HG03108 (cell line): Measurements from ENCODE around the gene SKI.
"Not testable (repeated sequence)": the region's sequence is repeated elsewhere in the genome, so short reads cannot be mapped to it uniquely, and the experiment has no call there.

Experiments
- ATAC-seq: cut with Tn5 transposase; IDR thresholded peaks from one replicate; pipeline ENCODE4 v1.9.1; 2021; ENCODE audit warnings: moderate library complexity; ENCODE audit not compliant: unreplicated experiment

Gene SKI

DNA sequence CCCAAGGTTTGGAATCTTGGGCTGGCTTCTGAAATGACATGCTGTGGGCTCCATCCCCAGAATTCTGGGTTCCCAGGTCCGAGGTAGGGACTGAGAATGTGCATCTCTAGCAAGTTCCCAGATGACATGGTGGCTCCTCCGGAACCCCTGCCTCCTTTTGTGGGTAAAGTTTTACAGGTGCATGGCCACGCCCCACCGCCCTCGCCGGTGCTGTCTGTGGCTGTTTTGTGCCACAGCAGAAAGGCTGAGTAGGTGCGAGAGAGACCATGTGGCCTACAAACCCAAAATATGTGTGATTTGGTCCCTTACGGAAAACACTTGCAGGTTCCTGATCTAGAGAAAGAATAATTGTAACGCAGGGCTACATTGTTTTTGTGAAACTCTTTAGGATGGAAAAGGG lies 30.9 kb downstream of the SKI start:
- no peak for ATAC-seq

DNA sequence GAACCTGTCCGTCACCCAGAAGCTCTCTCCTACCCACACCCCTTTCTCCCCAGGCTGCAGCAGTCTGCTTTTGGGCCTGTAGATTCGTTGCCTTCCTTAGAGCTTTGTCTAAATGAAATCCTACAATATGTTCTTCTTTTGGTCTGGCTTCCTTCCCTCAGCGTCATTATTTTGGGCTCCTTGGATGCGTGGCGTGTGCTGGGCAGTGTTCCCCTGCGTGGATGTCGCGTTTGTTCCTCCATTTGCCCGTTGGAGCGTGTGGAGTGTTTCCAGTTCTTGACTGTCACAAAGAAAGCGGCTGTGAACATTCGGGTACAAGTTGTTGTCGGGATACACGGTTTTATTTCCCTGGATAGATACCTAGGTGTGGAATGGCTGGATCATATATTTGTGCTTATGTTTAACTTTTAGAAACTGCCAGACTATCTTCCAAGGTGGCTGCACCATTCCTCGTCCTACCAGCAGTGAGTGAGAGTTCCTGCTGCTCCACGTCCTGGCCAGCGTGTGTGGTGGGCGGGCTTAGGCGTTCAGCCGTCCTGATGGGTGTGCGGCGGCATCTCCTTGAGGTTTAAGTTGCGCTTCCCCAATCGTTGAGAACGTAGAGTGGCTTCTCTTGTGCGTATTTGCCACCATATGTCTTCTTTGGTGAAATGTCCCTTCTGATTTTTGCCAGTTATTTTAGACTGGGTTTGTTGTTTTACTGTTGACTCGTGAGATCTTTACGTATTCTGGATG lies 31.7 kb downstream of the SKI start:
- ATAC-seq: no peak

DNA sequence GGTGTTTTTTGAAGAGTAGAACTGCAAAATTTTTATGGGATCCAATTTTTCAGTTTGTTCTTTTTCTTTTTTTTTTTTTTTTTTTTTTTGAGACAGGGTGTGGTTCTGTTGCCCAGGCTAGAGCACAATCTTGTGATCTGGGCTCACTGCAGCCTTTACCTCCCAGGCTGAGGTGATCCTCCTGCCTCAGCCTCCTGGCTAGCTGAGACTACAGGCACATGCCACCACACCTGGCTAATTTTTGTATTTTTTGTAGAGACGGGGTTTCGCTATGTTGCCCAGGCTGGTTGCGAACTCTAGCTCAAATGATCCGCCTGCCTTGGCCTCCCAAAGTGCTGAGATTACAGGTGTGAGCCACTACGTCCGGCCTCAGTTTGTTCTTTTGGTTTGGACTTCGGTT lies 32.4 kb downstream of the SKI start:
- not testable (repeated sequence) for ATAC-seq

DNA sequence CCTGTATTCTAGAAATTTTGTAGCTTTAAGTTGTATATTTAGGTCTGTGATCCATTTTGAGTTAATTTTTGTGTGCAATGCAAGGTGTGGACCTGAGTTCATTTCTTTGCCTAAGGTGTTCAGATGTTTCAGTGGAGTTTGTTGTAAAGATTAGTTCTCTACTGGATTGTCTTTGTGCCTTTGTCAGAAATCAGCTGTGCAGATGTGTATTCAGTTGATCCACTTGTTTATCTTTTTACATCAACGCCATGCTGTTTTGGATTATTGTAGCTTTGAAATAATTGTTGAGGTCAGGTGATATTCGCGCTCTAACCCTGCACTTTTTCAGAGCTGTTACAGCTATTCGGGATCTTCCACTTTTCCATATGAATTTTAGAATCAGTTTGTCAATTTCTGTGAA lies 32.8 kb downstream of the SKI start:
- ATAC-seq: no peak

DNA sequence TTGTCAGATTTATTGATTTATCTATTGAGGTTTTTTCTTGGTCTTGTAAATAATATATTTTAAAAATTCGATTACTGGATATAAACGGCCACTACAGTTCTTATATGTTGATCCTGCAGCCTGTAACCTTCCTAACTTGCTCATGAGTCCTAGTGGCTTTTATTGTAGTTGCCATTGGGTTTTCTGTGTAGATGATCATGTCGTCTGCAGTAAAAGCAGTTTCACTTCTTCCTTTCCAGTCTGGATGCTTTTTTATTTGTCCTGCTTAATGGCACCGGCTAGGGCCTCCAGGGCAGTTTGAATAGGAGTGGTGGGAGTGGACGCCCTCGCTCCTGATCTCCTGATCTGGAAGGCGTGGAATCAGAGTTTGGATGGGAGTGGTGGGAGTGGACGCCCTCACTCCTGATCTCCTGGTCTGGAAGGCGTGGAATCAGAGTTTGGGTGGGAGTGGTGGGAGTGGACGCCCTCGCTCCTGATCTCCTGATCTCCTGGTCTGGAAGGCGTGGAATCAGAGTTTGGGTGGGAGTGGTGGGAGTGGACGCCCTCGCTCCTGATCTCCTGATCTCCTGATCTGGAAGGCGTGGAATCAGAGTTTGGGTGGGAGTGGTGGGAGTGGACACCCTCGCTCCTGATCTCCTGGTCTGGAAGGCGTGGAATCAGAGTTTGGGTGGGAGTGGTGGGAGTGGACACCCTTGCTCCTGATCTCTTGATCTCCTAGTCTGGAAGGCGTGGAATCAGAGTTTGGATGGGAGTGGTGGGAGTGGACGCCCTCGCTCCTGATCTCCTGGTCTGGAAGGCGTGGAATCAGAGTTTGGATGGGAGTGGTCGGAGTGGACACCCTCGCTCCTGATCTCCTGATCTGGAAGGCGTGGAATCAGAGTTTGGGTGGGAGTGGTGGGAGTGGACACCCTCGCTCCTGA lies 33.6 kb downstream of the SKI start:
- not testable (repeated sequence) for ATAC-seq

DNA sequence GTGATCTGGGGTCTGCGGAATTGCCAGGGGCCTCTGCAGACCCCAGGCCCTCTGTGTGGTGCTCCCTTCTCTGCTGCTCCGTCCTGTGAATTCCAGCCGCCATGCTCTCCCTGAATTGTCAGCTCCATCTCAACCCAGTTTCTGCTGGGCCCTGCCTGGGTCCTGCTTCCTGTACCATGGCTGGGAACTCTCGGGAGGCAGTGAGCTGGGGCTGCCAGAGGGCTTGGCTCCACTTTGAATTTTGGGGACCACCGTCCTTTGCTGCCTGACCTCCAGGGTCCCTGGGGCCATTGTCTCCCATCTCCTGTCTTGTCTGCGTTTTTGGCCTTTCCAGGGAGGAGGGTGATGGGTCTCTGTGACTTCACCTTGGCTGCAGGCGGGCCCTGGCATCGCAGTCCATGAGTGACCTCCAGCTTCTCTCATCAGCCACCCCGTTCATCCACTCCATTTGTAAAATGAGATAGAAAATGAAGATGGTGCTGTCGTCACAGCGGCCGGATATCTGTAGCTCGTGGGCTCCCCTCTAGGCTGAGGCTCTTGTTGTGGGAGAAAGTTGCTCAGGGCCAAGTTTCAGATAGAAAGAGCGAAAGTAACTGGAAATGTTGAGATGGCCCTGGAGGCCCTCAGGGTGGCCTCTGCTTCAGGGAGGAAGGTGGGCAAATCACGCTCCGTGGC lies 38.3 kb downstream of the SKI start:
- no peak for ATAC-seq

DNA sequence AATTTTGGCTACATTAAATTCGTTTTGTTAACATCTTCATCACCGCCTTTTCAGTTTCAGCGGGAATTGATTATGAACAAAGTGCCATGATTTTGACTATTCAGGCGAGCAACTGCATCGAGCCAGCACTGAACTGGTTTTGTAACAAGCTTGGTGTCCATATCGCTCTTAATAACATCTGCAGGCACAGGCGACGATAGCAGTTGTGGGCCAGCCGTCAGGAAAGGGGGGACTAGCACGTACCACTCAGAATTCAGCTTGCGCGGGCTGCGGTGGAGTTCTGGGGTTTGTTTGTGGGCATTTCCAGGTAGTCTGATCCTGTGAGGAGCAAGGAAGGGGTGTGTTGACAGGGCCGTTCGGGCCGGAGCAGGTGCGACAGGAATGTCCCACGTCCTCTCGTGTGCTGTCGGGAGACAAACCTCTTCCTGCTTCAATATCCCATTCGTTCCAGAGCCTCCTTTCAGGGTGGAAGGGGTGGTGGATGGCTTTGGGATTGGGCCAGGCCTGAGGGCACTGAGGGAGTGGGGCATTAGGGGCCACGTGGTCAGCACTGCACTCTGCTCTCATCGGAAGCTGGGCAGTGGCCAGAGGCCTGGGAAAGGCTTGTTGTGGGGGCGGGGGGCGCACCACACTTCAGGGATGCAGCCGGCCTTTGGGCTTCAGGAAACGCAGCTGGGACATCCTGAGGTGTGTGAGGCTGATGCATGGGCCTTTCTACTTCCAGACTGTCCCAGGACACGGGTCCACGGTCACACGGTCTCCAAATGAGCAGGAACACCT lies 39.1 kb downstream of the SKI start:
- no peak for ATAC-seq

DNA sequence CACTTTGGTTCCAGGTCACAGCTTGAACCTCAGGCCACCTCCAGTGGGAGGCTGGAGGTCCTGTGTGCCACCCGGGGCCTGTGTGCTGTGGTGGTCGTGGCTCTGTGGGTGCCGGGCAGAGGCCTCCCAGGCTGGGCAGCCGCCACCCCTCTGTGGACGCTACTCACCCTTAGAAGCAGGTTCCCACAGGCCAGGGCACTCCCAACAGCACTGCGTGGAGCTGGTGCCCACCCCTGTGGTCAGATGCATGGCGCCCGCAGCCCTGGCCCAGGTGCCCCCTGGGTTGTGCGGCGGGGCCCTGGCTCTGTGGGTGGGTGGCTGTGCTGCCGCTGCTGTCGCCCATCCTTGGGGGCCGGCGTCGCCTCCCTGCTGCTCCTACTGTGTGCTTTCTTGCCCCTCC lies 39.7 kb downstream of the SKI start:
- no peak for ATAC-seq

DNA sequence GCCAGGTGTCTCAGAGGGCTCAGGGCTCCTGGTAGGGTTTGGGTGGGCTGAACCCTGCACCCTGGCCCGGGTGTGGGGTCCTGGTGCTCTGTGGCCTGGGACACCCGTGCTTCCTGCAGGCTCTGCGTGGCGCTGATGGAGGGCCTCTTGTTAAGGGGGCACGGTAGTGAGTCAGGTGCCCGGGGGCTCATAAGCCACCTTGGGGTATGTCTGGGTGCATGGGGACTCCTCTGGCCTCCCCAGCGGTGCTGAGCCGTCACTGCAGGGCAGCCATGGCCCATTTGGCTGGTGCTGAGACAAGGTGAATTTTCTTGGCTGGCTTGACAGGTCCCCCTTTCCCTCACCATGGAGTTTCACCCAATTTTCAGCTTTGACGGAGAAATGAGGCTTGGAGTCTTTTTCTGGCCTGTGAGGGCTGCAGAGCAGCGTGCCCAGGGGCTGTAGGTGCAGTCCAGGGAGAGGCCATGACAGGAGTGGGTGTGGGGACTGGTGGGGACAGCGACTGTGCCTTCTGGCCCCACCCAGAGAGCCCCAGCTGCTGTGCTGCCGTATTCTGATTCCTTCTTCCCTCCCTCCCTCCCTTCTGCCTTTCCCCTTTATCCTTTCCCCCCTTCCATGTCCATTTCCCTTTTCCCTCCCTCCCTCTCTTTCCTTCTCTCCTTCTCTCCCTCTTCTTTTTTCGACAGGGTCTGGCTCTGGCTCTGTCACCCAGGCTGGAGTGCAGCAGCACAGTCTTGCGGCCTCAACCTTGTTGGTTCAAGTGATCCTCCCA lies 40.4 kb downstream of the SKI start:
- no peak for ATAC-seq

DNA sequence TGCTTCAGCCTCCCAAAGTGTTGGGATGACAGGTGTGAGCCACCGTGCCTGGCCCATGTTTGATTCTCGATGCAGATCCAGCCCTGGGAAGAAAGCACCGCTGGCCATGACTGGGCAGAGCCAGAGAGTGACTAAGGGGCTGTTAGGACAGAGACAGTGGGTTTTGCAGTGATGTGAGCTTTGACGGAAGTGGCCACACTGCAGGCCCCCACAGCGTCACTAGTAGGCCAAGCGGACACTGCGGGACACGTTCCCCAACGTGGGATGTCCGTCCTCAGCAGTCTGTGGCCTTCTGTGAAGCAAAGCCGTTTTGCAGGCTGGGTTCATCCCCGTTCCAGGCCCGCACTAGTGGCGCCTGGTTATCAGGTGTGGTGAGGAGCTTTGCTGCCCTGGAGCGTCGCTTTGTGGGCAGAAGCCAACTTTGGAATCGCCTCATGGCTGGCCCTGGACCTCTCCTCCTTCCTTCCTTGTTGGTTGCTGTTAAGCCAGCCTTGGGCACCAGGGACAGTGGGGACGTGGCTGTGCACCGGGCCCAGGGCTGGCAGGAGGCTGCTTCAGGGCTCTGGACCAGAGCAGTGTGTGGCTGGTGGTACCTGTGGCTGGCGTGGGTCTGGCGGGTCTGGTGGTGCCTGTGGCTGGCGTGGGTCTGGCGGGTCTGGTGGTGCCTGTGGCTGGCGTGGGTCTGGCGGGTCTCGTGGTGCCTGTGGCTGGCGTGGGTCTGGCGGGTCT lies 41.2 kb downstream of the SKI start:
- ATAC-seq: no peak

DNA sequence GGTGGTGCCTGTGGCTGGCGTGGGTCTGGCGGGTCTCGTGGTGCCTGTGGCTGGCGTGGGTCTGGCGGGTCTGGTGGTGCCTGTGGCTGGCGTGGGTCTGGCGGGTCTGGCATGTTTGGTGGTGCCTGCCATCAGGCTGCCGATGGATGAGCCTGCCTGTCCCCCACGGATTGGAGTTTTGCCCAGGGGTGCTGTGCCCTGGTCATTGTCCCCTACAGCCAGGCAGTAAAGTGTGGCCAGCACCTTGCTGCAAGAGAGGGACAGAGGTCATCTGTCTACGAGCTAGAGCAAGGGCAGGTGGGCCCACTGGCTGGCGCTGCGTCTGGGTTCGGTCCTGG lies 41.8 kb downstream of the SKI start:
- no peak for ATAC-seq

DNA sequence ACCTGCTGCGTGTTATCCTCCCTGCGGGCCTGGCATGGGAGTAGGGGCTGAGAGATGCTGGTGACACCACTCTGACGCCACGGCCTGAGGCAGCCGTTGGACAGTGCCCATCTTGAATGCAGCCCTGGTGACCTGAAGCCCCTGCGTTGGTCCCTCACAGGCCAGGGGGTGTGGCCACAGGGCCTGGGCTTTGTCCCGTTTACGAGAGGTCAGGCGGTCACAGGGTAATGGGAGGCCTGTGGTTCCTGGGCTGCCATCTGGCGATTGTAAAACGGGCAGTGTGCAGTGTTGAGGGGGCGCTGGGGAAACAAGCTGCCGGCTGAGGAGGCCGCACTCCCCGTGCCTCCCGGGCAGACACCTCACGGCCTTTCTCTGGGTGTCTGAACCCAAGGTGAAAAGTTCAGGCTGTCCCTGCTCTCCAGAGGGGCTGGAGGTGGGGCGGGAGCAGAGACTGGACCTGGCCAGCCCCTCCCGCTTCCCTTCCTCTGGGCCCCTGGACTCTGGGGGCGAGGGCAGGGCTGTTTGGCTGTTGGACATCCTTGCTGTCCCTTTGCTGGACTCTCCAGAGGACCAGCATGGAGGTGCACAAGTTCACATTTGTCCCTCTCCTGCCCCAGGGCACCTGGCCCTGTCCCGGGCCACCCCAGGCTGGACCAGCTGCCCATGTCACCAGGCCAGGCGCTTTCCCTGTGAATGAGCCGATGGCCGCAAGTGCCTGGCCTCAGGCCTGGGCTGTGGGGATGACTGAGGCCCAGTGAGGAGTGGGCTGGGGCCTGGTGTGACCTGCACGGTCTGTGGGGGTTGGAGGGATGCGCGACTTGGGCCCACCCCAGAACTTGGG lies 42.4 kb downstream of the SKI start:
- no peak for ATAC-seq

DNA sequence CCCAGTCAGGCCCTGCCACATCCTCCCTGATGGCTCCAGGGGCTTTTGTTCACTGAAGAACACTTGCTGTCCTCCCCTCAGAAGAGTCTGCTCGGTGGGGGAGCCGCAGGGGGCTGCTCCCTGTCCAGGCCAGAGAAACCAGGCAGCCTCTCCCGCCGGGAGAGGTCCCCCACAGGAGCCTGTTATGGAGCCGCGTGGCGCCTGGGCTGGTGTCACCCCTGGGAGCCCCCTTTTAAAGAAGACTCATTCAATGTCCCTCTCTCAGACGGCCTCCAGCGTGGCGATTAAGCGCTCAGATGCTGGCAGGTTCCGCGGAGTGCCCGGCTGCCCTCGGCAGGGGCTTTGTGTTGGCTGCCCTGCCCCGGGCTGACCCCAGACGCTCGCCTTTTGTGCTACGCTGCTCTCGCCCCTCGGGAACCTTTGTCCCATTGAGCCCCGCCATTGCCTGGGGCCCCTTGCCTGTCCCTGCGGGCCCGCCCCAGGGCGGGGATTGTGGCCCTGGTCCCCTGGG lies 43.1 kb downstream of the SKI start:
- no peak for ATAC-seq

DNA sequence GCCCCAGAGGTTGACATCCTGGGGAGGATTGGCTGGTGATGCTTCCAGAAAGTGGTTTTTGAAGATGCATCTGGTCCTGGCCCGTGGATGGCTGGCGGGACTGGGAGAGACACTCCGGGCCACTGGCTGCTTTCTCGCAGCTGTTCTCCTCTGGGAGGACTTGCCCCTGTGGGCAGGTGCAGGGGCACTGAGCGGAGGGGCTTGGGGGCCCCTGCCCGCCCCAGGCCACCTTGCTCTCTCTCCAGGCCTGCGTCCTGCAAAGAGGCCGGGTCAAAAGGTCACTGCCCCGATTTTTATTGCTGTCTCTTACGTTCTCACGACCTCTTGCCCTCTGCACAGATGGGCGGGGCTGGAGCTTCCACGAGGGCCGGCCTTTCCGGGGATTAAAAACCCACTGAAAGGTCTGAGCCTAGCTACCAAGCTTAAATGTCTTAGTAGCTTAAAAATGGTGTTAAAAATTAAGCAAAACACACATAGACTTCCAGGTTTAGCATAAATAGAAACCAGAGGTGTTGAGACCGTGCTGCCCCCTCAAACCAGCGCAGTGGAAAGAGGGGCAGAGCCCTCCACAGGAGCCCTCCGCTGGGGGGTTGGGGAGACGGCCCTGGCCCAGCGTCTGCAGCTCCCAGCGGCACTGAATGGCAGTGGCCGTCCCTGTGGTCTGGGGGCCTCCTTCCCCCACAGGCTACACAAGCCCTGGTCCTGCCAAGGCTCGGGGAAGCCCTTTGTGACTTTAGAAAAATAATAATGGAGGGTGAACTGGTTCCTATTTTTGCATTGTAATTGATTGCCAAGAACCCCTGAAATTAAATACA lies 43.9 kb downstream of the SKI start:
- no peak for ATAC-seq

DNA sequence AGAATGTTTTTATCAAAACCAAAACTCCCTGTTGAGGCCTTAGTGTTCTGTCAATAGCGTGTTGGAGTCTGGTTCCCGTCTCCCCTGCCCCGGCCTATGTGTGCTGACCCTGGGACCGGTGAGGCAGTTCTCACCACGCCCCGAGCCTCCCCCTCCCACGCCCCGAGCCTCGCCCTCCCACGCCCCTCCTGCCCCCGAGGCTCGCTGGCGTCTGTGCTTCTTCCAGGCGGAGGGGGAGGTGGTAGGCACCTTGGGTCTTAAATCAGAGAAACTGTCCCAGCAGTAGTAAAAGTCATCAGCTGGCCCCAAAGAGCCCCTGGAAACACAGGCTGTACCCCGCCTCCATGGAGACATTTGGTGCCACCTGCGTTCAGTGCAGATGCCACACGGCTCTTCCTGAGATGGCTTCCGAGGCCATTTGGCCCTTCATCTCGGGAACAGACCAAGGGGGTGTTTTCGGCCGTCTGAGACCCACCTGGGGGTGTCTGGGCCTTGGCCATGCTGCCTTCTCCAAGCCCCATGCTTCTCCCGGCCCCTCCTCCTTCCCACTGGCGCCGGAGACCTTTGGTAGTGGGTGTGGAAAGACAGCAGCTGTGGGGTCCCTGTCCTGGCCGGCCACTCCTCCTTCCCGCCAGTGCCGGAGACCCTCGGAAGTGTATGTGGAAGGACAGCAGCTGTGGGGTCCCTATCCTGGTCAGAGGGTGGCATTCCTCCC lies 44.7 kb downstream of the SKI start:
- ATAC-seq: no peak

DNA sequence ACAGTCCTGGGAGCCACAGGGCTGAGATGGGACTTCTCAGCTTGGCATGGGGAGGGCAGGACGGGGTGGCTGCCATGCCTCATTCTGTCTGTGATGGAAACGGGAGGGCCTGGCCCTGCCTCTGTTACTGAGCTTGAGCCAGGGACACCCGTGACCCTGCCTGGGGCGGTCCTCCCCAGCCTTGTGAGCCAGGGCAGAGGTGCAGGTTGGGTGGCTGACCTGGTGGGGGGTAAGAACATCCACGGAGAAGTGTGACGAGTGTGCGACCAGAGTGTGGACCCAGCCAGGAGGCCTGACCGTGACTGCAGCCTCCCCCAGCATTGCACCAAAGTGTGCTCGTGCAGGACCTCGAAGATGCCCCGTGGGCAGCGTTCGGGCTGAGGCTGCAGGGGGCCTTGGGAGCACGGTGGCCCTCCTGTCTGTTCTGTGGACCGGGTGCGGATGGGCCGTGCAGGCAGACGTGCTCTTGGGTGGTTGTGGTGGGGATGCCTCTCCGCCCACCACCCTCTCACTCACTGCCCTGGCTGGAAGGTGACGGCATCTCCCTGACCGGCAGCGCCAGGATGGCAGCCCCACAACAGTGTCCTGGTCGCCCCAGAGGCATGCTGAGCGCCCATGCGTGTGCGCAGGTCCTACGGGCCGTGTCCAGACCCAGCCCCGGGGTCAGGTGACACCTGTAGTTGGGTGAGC lies 45.4 kb downstream of the SKI start:
- no peak for ATAC-seq
